Naive thymus-derived CD4-positive, alpha-beta T cell (primary cell): ENCODE results near the gene DMKN. TPM values are rescaled to one million over a fixed set of nuclear protein-coding genes. Genes with fewer than 3 reads are reported as not detected.

Source experiments
- ATAC-seq: fragments of 150-1000 bp; cut with Tn5 transposase; 2 replicates; pipeline ENCODE4 v1.10.0; 2021; ENCODE audit warnings: mild to moderate bottlenecking, moderate library complexity
- CTCF ChIA-PET: fragments of 350-600 bp; sonication (Branson Sonifier 250); formaldehyde crosslinking; loops from one replicate; lab custom pipeline; 2021; ENCODE audit warnings: antibody characterized with exemption; lab: Charles Lee
- POLR2A ChIA-PET: fragments of 350-600 bp; sonication (Branson Sonifier 250); formaldehyde crosslinking; loops from one replicate; lab custom pipeline; 2021; ENCODE audit warnings: antibody characterized with exemption, inconsistent platforms; lab: Charles Lee
- DNase-seq, 9 donors: peaks; one replicate each; pipeline versions ENCODE4 v3.0.0 to v3.0.0-alpha.2; 2020 to 2022; ENCODE audit warnings: mixed read lengths in 1 of 9
- H3K27ac ChIP-seq: one replicate; pipeline ENCODE4 v1.7.0; 2013; ENCODE audit warnings: mild to moderate bottlenecking, low read depth, low read length, moderate library complexity
- H3K27me3 ChIP-seq, 2 donors: one replicate each; pipeline ENCODE4 v1.7.0; 2013; ENCODE audit warnings: low read length in 2 of 2, mild to moderate bottlenecking in 2 of 2, moderate library complexity in 2 of 2; ENCODE audit not compliant: control insufficient read depth in 2 of 2, insufficient read depth in 2 of 2
- H3K36me3 ChIP-seq, 3 experiments: 1 replicate in 2 of 3; 2 replicates in 1 of 3; pipeline ENCODE4 v1.7.0; 2013; ENCODE audit warnings: low read length in 3 of 3, mild to moderate bottlenecking in 3 of 3, moderate library complexity in 1 of 3; ENCODE audit not compliant: insufficient read depth in 3 of 3, control insufficient read depth in 2 of 3
- H3K4me1 ChIP-seq, 2 donors: one replicate each; pipeline ENCODE4 v1.7.0; 2013; ENCODE audit warnings: low read length in 2 of 2, mild to moderate bottlenecking in 2 of 2, moderate library complexity in 1 of 2; ENCODE audit not compliant: control insufficient read depth in 2 of 2, insufficient read depth in 2 of 2
- H3K4me3 ChIP-seq: 2 replicates; pipeline ENCODE4 v1.7.0; 2013; ENCODE audit warnings: mild to moderate bottlenecking, low read length
- H3K9me3 ChIP-seq, 3 experiments: 1 replicate in 2 of 3; 2 replicates in 1 of 3; pipeline ENCODE4 v1.7.0; 2013; ENCODE audit warnings: low read length in 3 of 3; ENCODE audit not compliant: control insufficient read depth in 2 of 3
- H3K27ac Mint-ChIP-seq, 9 donors: one replicate each; pipeline ENCODE4 v1.8.0; 2020 to 2022; ENCODE audit warnings: mixed read lengths in 9 of 9, mild to moderate bottlenecking in 8 of 9, moderate library complexity in 5 of 9, inconsistent platforms in 2 of 9
- H3K27me3 Mint-ChIP-seq, 5 donors: one replicate each; pipeline ENCODE4 v1.8.0; 2021 to 2022; ENCODE audit warnings: mixed read lengths in 5 of 5, mild to moderate bottlenecking in 1 of 5
- H3K36me3 Mint-ChIP-seq, 5 donors: one replicate each; pipeline ENCODE4 v1.8.0; 2020 to 2022; ENCODE audit warnings: mixed read lengths in 5 of 5, mild to moderate bottlenecking in 3 of 5, inconsistent platforms in 1 of 5
- H3K4me1 Mint-ChIP-seq, 7 donors: one replicate each; pipeline ENCODE4 v1.8.0; 2020 to 2022; ENCODE audit warnings: mixed read lengths in 7 of 7, mild to moderate bottlenecking in 3 of 7, inconsistent platforms in 1 of 7
- H3K4me3 Mint-ChIP-seq, 10 donors: one replicate each; pipeline ENCODE4 v1.8.0; 2020 to 2022; ENCODE audit warnings: mild to moderate bottlenecking in 10 of 10, mixed read lengths in 10 of 10, moderate library complexity in 6 of 10, inconsistent platforms in 2 of 10
- H3K9me3 Mint-ChIP-seq, 11 donors: one replicate each; pipeline ENCODE4 v1.8.0; 2020 to 2022; ENCODE audit warnings: mixed read lengths in 11 of 11, mild to moderate bottlenecking in 4 of 11, inconsistent platforms in 1 of 11, moderate library complexity in 1 of 11
- intact Hi-C, 2 donors: fragments of 100-400 bp; cut with micrococcal nuclease; formaldehyde crosslinking; loops; one replicate each; pipeline ENCODE4 v1.15.1; 2023
- polyA plus RNA-seq, 2 donors: library from polyadenylated mRNA; unstranded; fragments of 300-500 nt; fragmentation: Illumina TruSeq; gene quantifications; one replicate each; pipeline ENCODE4 v1.2.3, GENCODE V29; 2021
- total RNA-seq, 6 experiments: library from RNA in 5 of 6; stranded (reverse) in 5 of 6; gene quantifications; 1 replicate in 5 of 6; 2 replicates in 1 of 6; pipeline ENCODE4 v1.2.3 and lab custom pipeline; 2021 to 2026

The DMKN gene
- total and polyA plus RNA-seq, 7 experiments from 2014 or later: 0.54 to 0.76 TPM; not detected in 5

DNA sequence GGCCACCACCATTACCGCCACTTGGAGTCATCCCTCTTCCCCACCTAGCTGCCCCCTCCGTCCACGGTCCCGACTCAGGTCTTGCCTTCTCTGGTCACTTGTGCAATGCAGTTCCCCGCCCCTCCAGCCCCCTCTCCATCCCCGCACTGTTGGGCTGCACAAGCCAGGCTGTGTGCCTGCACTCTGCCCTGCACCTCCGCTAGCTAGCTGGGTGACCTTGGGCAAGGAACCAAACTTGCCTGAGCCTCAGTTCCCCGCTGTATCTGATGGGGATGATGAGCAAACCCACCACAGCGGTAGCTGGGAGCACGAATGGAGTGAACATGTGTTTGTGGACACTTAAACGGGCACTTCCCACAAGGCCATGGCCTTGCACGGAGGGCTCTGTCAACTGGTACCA is 26.4 kb upstream of the DMKN start:
- Mint-ChIP-seq H3K4me1 (peaks cover 5 to 14% (median 10%) of the 10 kb centered on the region in 7 donors), H3K27ac (no peak overlapping the region), H3K9me3 (no peaks in the 10 kb centered on the region), H3K36me3 (peaks cover 0 to 5% (median 0%) of the 10 kb centered on the region in 5 donors), H3K27me3 (peaks cover 0 to 3% (median 0%) of the 10 kb centered on the region in 5 donors), H3K4me3 (no peak overlapping the region)
- Histone ChIP-seq H3K9me3 (no peaks in the 10 kb centered on the region), H3K27me3 (no peaks in the 10 kb centered on the region), H3K27ac (no peak overlapping the region), H3K36me3 (no peaks in the 10 kb centered on the region), H3K4me3 (no peak overlapping the region), H3K4me1 (peaks cover 0 to 3% of the 10 kb centered on the region in 2 donors)
- intact Hi-C loops: no loop called here
- DNase-seq (no peak), ATAC-seq (no peak)
- POLR2A ChIA-PET: no interaction called here
- CTCF ChIA-PET: no interaction called here

DNA sequence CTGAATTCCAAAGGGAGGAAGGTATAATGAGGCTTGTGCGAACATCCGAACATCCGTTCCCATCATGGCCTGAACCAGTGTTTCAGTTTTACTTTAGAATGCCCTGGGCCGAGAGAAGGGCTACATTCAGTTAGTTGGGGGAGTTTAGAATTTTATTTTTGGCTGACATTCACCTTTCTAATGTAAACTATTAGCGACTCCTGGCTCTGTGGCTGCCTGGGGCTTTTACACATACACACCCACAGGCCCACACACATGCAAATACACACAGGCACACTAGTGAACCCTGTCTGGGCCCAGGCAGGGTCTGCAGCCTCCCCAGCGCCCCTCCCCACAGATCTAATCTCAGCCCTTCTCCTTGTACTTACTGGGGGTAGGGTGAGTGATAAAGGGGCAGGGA is 25.9 kb upstream of the DMKN start:
- DNase-seq: no peak

DNA sequence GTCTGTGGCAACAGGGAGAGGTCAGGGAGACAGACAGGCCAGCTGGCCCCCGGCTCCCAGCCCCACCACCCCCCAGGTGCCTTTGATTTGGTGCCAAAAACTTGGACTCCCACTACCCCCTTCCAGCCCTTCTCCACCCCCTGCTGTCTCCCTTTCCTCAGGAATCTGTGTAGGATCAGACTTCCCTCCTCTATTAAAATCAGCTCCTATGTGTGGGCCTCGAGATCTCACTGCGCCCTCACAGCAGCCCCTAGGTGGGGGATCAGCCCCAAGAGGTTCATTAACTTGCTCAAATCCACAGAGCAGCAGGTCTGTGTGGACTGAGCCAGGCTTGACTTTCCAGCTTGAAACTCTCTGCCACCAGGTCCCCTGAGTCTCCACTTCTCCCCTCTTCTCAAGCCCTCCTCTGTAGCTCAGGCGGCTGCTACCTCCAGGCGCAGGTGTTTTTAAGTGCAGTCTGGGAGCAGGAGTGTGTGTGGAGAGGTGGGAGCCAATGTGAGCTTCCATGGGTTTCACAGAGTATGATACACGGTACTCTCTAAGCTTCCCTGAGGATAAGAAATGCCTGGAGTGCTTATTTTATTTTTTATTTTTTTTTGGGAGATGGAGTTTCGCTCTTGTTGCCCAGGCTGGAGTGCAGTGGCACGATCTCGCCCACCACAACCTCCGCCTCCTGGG is 21.5 kb upstream of the DMKN start:
- Histone ChIP-seq H3K9me3 (no peaks in the 10 kb centered on the region), H3K4me1 (peaks cover 0 to 3% of the 10 kb centered on the region in 2 donors), H3K27ac (no peak overlapping the region), H3K36me3 (no peaks in the 10 kb centered on the region), H3K27me3 (no peaks in the 10 kb centered on the region), H3K4me3 (no peak overlapping the region)
- CTCF ChIA-PET: no interaction called here
- Mint-ChIP-seq H3K4me3 (peak overlapping the region in 2 of 10 donors; percentile 18 to 85), H3K27me3 (peaks cover 0 to 28% (median 7%) of the 10 kb centered on the region in 5 donors), H3K4me1 (peaks cover 5 to 17% (median 14%) of the 10 kb centered on the region in 7 donors), H3K36me3 (peaks cover 0 to 4% (median 0%) of the 10 kb centered on the region in 5 donors), H3K9me3 (no peaks in the 10 kb centered on the region), H3K27ac (peak overlapping the region in 1 of 9 donors; percentile 9)
- DNase-seq (no peak), ATAC-seq (no peak)
- intact Hi-C loops: no loop called here
- POLR2A ChIA-PET: no interaction called here

More for the DNA sequence above, 25.9 kb upstream of the DMKN start:
- no peak overlapping the region for H3K27ac ChIP-seq
- ChIA-PET POLR2A (no interaction called here), CTCF (no interaction called here)
- no peak for ATAC-seq
- H3K36me3 Mint-ChIP-seq: no peaks in the 10 kb centered on the region
- H3K27ac Mint-ChIP-seq: no peak overlapping the region
- H3K27me3 Mint-ChIP-seq: peaks cover 0 to 6% (median 0%) of the 10 kb centered on the region in 5 donors
- peaks cover 0 to 8% (median 6%) of the 10 kb centered on the region in 7 donors for H3K4me1 Mint-ChIP-seq
- H3K27me3 ChIP-seq: no peaks in the 10 kb centered on the region
- H3K4me1 ChIP-seq: no peaks in the 10 kb centered on the region
- no peaks in the 10 kb centered on the region for H3K9me3 ChIP-seq
- intact Hi-C loops: no loop called here
- H3K9me3 Mint-ChIP-seq: no peaks in the 10 kb centered on the region
- H3K4me3 Mint-ChIP-seq: no peak overlapping the region
- no peak overlapping the region for H3K4me3 ChIP-seq
- H3K36me3 ChIP-seq: no peaks in the 10 kb centered on the region

DNA sequence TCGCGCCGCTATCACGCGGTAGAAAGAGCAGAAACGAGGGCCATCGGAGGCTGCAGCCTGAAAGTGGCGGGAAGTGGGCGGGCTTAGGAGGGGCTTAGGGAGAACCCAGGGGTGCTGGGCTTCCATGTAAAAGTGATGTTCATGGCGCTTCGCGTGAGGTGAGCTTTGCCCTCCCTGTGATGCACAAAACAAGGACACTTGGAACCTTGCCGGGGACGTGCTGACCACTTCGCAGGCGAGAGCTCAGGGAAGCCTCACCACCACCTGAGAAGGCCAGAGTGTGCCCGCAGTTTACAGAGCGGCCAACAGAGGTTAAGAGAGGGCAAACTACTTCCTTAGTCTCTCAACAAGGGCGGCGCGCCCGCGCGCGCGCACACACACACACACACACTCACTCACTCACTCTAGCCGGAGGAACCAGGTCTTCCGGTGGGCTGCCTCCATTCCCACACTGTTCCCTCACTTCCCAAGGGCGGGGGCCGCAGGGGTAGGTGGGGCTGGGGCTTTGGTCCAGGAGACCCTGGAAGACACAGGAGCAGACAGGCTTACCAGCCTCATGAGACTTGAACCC is 20.5 kb upstream of the DMKN start:
- H3K27me3 ChIP-seq: no peaks in the 10 kb centered on the region
- peaks cover 5 to 37% (median 10%) of the 10 kb centered on the region in 5 donors for H3K27me3 Mint-ChIP-seq
- peaks cover 0 to 3% of the 10 kb centered on the region in 2 donors for H3K4me1 ChIP-seq
- peak overlapping the region; percentile 65 to 90 (median 80) for H3K4me3 Mint-ChIP-seq
- ChIA-PET POLR2A (no interaction called here), CTCF (no interaction called here)
- peak in 8 of 9 donors; percentile 26 to 67 (median 52) for DNase-seq
- no peaks in the 10 kb centered on the region for H3K9me3 ChIP-seq
- no peaks in the 10 kb centered on the region for H3K9me3 Mint-ChIP-seq
- peak overlapping the region; percentile 45 for H3K4me3 ChIP-seq
- intact Hi-C loops: no loop called here
- ATAC-seq: peak; percentile 90
- H3K36me3 Mint-ChIP-seq: peaks cover 0 to 4% (median 0%) of the 10 kb centered on the region in 5 donors
- no peaks in the 10 kb centered on the region for H3K36me3 ChIP-seq
- H3K27ac Mint-ChIP-seq: peak overlapping the region in 8 of 9 donors; percentile 10 to 84 (median 54)
- no peak overlapping the region for H3K27ac ChIP-seq
- peaks cover 5 to 17% (median 14%) of the 10 kb centered on the region in 7 donors for H3K4me1 Mint-ChIP-seq

DNA sequence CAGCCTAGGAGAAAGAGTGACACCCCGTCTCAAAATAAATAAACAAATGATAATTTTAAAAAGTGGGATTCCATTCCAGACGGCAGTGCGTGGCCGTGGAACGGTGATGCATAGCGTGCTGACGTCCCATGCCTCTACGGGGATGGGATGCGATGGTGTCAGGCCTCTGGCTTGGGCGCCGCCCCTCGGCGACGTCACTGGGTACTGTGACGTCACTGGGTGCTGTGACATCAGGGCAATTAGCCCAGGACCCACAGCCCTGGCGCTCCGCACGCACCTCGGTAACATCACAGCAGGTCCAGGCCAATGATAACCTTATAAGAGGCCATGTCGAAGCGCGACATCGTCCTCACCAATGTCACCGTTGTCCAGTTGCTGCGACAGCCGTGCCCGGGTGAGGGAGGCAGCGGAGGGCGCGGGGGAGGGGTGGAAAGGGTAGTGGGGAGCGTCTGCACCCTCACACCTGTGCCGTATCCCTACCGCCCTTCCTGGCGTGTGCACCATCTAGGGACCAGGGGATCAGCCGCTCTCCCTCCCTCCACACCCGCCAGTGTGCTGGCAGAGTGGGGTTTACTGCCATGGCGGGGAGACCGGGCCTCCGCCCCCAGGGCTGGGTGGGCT is 19.9 kb upstream of the DMKN start, which contains the start of gene GAPDHS:
Gene GAPDHS, plus strand, starts transcription at position 256 of the 621 bp plus-strand sequence. Its CDS starts 72 bp downstream, at position 328.
- no peak for DNase-seq
- Mint-ChIP-seq H3K27ac (peak within 1 kb of the TSS in 8 of 9 donors; percentile 10 to 84 (median 56)), H3K36me3 (peaks cover 0 to 4% (median 0%) of the 10 kb centered on the region in 5 donors), H3K4me3 (peak within 1 kb of the TSS; percentile 65 to 90 (median 80)), H3K9me3 (no peaks in the 10 kb centered on the region), H3K27me3 (peaks cover 11 to 40% (median 15%) of the 10 kb centered on the region in 5 donors), H3K4me1 (peaks cover 5 to 17% (median 14%) of the 10 kb centered on the region in 7 donors)
- Histone ChIP-seq H3K27ac (no peak within 1 kb of the TSS), H3K4me1 (peaks cover 0 to 3% of the 10 kb centered on the region in 2 donors), H3K9me3 (no peaks in the 10 kb centered on the region), H3K4me3 (peak within 1 kb of the TSS; percentile 45), H3K36me3 (no peaks in the 10 kb centered on the region), H3K27me3 (no peaks in the 10 kb centered on the region)
- POLR2A ChIA-PET: no interaction called here
- CTCF ChIA-PET: no interaction called here
- peak; percentile 12 for ATAC-seq
- intact Hi-C loops: no loop called here

DNA sequence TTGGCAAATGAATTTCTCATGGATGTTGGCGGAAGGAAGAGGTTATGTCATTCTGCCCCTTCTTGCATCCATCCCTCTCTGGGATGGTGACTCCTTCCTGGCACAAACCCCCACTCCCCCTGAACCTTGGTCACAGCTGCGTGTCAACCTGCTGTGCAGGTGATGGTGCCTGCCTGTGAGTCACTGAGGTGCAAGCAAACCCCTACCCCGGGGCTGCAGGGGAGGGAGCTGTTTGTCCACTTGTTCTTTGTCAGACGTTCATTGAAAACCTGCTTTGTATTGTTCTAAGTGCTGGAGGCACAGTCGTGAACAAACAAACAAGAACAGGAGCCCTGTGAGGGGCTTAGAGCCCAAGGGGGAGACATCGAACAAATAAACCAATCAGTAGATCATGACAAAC is 17.8 kb upstream of the DMKN start:
- H3K27me3 Mint-ChIP-seq: peaks cover 19 to 43% (median 30%) of the 10 kb centered on the region in 5 donors
- H3K27me3 ChIP-seq: no peaks in the 10 kb centered on the region
- no peaks in the 10 kb centered on the region for H3K9me3 ChIP-seq
- ATAC-seq (no peak), DNase-seq (no peak)
- no peaks in the 10 kb centered on the region for H3K36me3 ChIP-seq
- intact Hi-C loops: no loop called here
- H3K4me3 Mint-ChIP-seq: no peak overlapping the region
- no peak overlapping the region for H3K27ac ChIP-seq
- H3K4me1 Mint-ChIP-seq: peaks cover 5 to 17% (median 14%) of the 10 kb centered on the region in 7 donors
- no peaks in the 10 kb centered on the region for H3K9me3 Mint-ChIP-seq
- ChIA-PET CTCF (interaction anchor here (0.6 to 1.3 kb wide), 2 partner anchors 21 to 1229 kb away, joined by 3 to 4 read pairs; no protein-coding TSS in a partner anchor), POLR2A (no interaction called here)
- peaks cover 0 to 4% (median 0%) of the 10 kb centered on the region in 5 donors for H3K36me3 Mint-ChIP-seq
- peak overlapping the region in 1 of 9 donors; percentile 43 for H3K27ac Mint-ChIP-seq
- peaks cover 0 to 3% of the 10 kb centered on the region in 2 donors for H3K4me1 ChIP-seq
- H3K4me3 ChIP-seq: no peak overlapping the region
